WTC11 (cell line): ENCODE results near the gene KLHL26. TPM values are rescaled to one million over a fixed set of nuclear protein-coding genes. Genes with fewer than 3 reads are reported as not detected.

Experiments
- ATAC-seq: fragments of 200-7000 bp; cut with Tn5 transposase; 2 replicates; pipeline ENCODE4 v1.10.0; 2021; ENCODE audit warnings: mild to moderate bottlenecking, moderate library complexity
- CTCF ChIA-PET: fragments of 300-600 bp; sonication (Branson Sonifier 250); formaldehyde crosslinking; loops from one replicate; lab custom pipeline; 2021; ENCODE audit warnings: antibody characterized with exemption; lab: Charles Lee
- POLR2A ChIA-PET: fragments of 350-600 bp; sonication (Branson Sonifier 250); formaldehyde crosslinking; loops from one replicate; lab custom pipeline; 2021; ENCODE audit warnings: antibody characterized with exemption; lab: Charles Lee
- DNase-seq: peaks from one replicate; pipeline ENCODE4 v3.0.0; 2021; ENCODE audit warnings: low spot score
- H3K27ac Mint-ChIP-seq: 2 replicates; pipeline ENCODE4 v1.8.0; 2021; ENCODE audit warnings: mixed read lengths
- H3K27me3 Mint-ChIP-seq: 2 replicates; pipeline ENCODE4 v1.8.0; 2021; ENCODE audit warnings: low read depth, mild to moderate bottlenecking, moderate library complexity, mixed read lengths
- H3K36me3 Mint-ChIP-seq: 2 replicates; pipeline ENCODE4 v1.8.0; 2021; ENCODE audit warnings: mixed read lengths
- H3K4me1 Mint-ChIP-seq: 2 replicates; pipeline ENCODE4 v1.8.0; 2022; ENCODE audit warnings: mixed read lengths
- H3K4me3 Mint-ChIP-seq: 2 replicates; pipeline ENCODE4 v1.8.0; 2021; ENCODE audit warnings: mild to moderate bottlenecking, moderate library complexity, mixed read lengths
- H3K9me3 Mint-ChIP-seq: 2 replicates; pipeline ENCODE4 v1.8.0; 2021; ENCODE audit warnings: mixed read lengths
- AFF4 ChIP-seq: sonication (generic); formaldehyde crosslinking; IDR thresholded peaks from 2 replicates; pipeline ENCODE4 v1.8.1; 2023; ENCODE audit warnings: mild to moderate bottlenecking, missing genetic modification reagents, borderline replicate concordance
- AR ChIP-seq: fragments of 250-450 bp; sonication (Bioruptor Pico); IDR thresholded peaks from 2 replicates; pipeline ENCODE4 v1.9.0; 2021; ENCODE audit warnings: mild to moderate bottlenecking
- ATF1 ChIP-seq: sonication (generic); formaldehyde crosslinking; IDR thresholded peaks from 2 replicates; pipeline ENCODE4 v1.8.1; 2023; ENCODE audit warnings: mild to moderate bottlenecking, moderate library complexity, missing genetic modification reagents
- CBFB ChIP-seq: sonication (generic); formaldehyde crosslinking; IDR thresholded peaks from 2 replicates; pipeline ENCODE4 v1.8.1; 2022; ENCODE audit warnings: mild to moderate bottlenecking, low read depth, missing genetic modification reagents
- CREM ChIP-seq: sonication (generic); formaldehyde crosslinking; IDR thresholded peaks from 2 replicates; pipeline ENCODE4 v1.8.1; 2022; ENCODE audit warnings: mild to moderate bottlenecking, missing genetic modification reagents, moderate library complexity
- EMX1 ChIP-seq: fragments of 250-450 bp; sonication (Bioruptor Pico); IDR thresholded peaks from 2 replicates; pipeline ENCODE4 v1.8.0; 2021; ENCODE audit warnings: mild to moderate bottlenecking
- ERG ChIP-seq: fragments of 250-450 bp; sonication (Bioruptor Pico); IDR thresholded peaks from 2 replicates; pipeline ENCODE4 v1.8.0; 2021; ENCODE audit warnings: mild to moderate bottlenecking
- ESRRA ChIP-seq: sonication (generic); formaldehyde crosslinking; IDR thresholded peaks from 2 replicates; pipeline ENCODE4 v1.8.1; 2022; ENCODE audit warnings: mild to moderate bottlenecking, missing genetic modification reagents, borderline replicate concordance
- FOXK1 ChIP-seq: sonication (generic); formaldehyde crosslinking; IDR thresholded peaks from 2 replicates; pipeline ENCODE4 v1.8.0; 2022; ENCODE audit warnings: mild to moderate bottlenecking, moderate library complexity, missing genetic modification reagents
- FOXP4 ChIP-seq: sonication (generic); formaldehyde crosslinking; IDR thresholded peaks from 2 replicates; pipeline ENCODE4 v1.8.0; 2022; ENCODE audit warnings: mild to moderate bottlenecking, missing genetic modification reagents
- MAX ChIP-seq: sonication (generic); formaldehyde crosslinking; IDR thresholded peaks from 2 replicates; pipeline ENCODE4 v1.8.0; 2022; ENCODE audit warnings: mild to moderate bottlenecking, missing genetic modification reagents
- RELA ChIP-seq: sonication (generic); formaldehyde crosslinking; IDR thresholded peaks from 2 replicates; pipeline ENCODE4 v1.8.1; 2022; ENCODE audit warnings: missing genetic modification reagents, mild to moderate bottlenecking, borderline replicate concordance
- TEAD1 ChIP-seq: sonication (generic); formaldehyde crosslinking; IDR thresholded peaks from 2 replicates; pipeline ENCODE4 v1.8.0; 2022; ENCODE audit warnings: mild to moderate bottlenecking, missing genetic modification reagents
- ZBTB21 ChIP-seq: sonication (generic); formaldehyde crosslinking; IDR thresholded peaks from 2 replicates; pipeline ENCODE4 v1.8.1; 2023; ENCODE audit warnings: mild to moderate bottlenecking, missing genetic modification reagents, borderline replicate concordance
- ZNF138 ChIP-seq: sonication (generic); formaldehyde crosslinking; conservative IDR thresholded peaks from 2 replicates; pipeline ENCODE4 v1.8.1; 2022; ENCODE audit warnings: mild to moderate bottlenecking, moderate library complexity, missing genetic modification reagents
- ZNF423 ChIP-seq: fragments of 250-450 bp; sonication (Bioruptor Pico); IDR thresholded peaks from 2 replicates; pipeline ENCODE4 v2.1.2; 2022; ENCODE audit warnings: mild to moderate bottlenecking, moderate library complexity
- ZNF425 ChIP-seq: fragments of 250-450 bp; sonication (Bioruptor Pico); conservative IDR thresholded peaks from 2 replicates; pipeline ENCODE4 v1.9.0; 2021; ENCODE audit warnings: mild to moderate bottlenecking
- ZNF512 ChIP-seq: sonication (generic); formaldehyde crosslinking; IDR thresholded peaks from 2 replicates; pipeline ENCODE4 v1.8.1; 2022; ENCODE audit warnings: missing genetic modification reagents, borderline replicate concordance
- ZNF671 ChIP-seq: fragments of 250-450 bp; sonication (Bioruptor Pico); IDR thresholded peaks from 2 replicates; pipeline ENCODE4 v1.8.0; 2021; ENCODE audit warnings: mild to moderate bottlenecking
- total RNA-seq: library from RNA; stranded (reverse); gene quantifications from 3 replicates; pipeline ENCODE4 v1.2.3, GENCODE V29; 2021

Gene KLHL26
- total RNA-seq, 1 experiment from 2014 or later: 13.1 TPM

- no peak for TF ChIP-seq ZNF425
- TF ChIP-seq, all 79 proteins: peak for 0
Observed at GRCh38 chr19:18650468-18651041, 13.7 kb downstream of the KLHL26 start (continued).

GRCh38 chr19:18651300-18651699 is 14.5 kb downstream of the KLHL26 start:
- ChIA-PET CTCF (interaction anchor here (1.0 to 1.8 kb wide), 2 partner anchors 11 to 57 kb away, joined by 3 to 6 read pairs; no protein-coding TSS in a partner anchor), POLR2A (no interaction called here)
- ATAC-seq (no peak), DNase-seq (no peak)
- Mint-ChIP-seq H3K36me3 (no peaks in the 10 kb centered on the region), H3K4me1 (peaks cover 34% of the 10 kb centered on the region), H3K9me3 (no peaks in the 10 kb centered on the region), H3K27me3 (peaks cover 3% of the 10 kb centered on the region; the same call in 1 of the 2 replicates), H3K27ac (peak overlapping the region; percentile 50), H3K4me3 (no peak overlapping the region)
- no peak for TF ChIP-seq RELA
- TF ChIP-seq ESRRA (CRISPR knock-in tag): no peak
- no peak for TF ChIP-seq CREM (CRISPR knock-in tag)
- no peak for TF ChIP-seq ZNF138
- TF ChIP-seq EMX1: no peak
- no peak for TF ChIP-seq ATF1
- TF ChIP-seq ZNF423: no peak
- no peak for TF ChIP-seq CBFB (CRISPR knock-in tag)
- TF ChIP-seq TEAD1 (CRISPR knock-in tag): no peak
- no peak for TF ChIP-seq AR
- no peak for TF ChIP-seq ZBTB21 (CRISPR knock-in tag)
- TF ChIP-seq FOXK1 (CRISPR knock-in tag): no peak
- TF ChIP-seq ZNF671 (CRISPR knock-in tag): no peak
- no peak for TF ChIP-seq AFF4 (CRISPR knock-in tag)
- no peak for TF ChIP-seq ZNF425
- TF ChIP-seq ERG (CRISPR knock-in tag): no peak
- no peak for TF ChIP-seq ZNF512 (CRISPR knock-in tag)
- TF ChIP-seq MAX (CRISPR knock-in tag): no peak
- no peak for TF ChIP-seq FOXP4 (CRISPR knock-in tag)
